AG04450 (cell line): Measurements from ENCODE around the gene ONECUT2. TPM values are rescaled to one million over a fixed set of nuclear protein-coding genes. Genes with fewer than 3 reads are reported as not detected.

Source experiments
- CTCF ChIA-PET: fragments of 300-600, 350-600 bp; formaldehyde crosslinking; extraction: SDS; loops from one replicate; lab custom pipeline; 2022; ENCODE audit warnings: antibody characterized with exemption, inconsistent platforms; lab: Charles Lee
- POLR2A ChIA-PET: fragments of 350-600 bp; formaldehyde crosslinking; extraction: SDS; loops from one replicate; lab custom pipeline; 2021; ENCODE audit warnings: antibody characterized with exemption, inconsistent platforms; lab: Yijun Ruan, JAX
- DNase-seq: peaks from one replicate; pipeline ENCODE4 v3.0.0-alpha.2; 2011; ENCODE audit warnings: low read depth, low spot score
- H3K27ac ChIP-seq: one replicate; pipeline ENCODE4 v1.5.1; 2012; ENCODE audit warnings: low read depth, low read length, control low read depth
- H3K27me3 ChIP-seq: one replicate; pipeline ENCODE4 v1.6.0; 2012; ENCODE audit warnings: low read length; ENCODE audit not compliant: control insufficient read depth, insufficient read depth
- H3K4me3 ChIP-seq: 2 replicates; pipeline ENCODE4 v1.5.1; 2011; ENCODE audit warnings: mild to moderate bottlenecking, low read depth, low read length, control low read depth
- H3K9me3 ChIP-seq: 2 replicates; pipeline ENCODE4 v1.5.1; 2012; ENCODE audit warnings: low read length; ENCODE audit not compliant: control insufficient read depth, insufficient read depth
- polyA plus RNA-seq: library from polyadenylated mRNA; depleted of rRNA; stranded (reverse); fragments of >200 nt; gene quantifications from 2 replicates; pipeline ENCODE4 v1.2.3, GENCODE V29; 2011
- TF ChIP-seq, protein P1 (sequence below): IDR thresholded peaks from 2 replicates; pipeline ENCODE4 v1.5.1; 2011; ENCODE audit warnings: low read depth, low read length, control low read depth, inconsistent platforms

Gene ONECUT2
- polyA plus RNA-seq, 1 experiment: 0.01 TPM

- CTCF ChIA-PET: interaction anchor here (0.8 to 1.0 kb wide), 2 partner anchors 696 to 745 kb away, joined by 3 to 4 read pairs; no protein-coding TSS in a partner anchor
- H3K27me3 ChIP-seq: peaks cover 31% of the 10 kb centered on the region
- TF ChIP-seq, protein P1, sequence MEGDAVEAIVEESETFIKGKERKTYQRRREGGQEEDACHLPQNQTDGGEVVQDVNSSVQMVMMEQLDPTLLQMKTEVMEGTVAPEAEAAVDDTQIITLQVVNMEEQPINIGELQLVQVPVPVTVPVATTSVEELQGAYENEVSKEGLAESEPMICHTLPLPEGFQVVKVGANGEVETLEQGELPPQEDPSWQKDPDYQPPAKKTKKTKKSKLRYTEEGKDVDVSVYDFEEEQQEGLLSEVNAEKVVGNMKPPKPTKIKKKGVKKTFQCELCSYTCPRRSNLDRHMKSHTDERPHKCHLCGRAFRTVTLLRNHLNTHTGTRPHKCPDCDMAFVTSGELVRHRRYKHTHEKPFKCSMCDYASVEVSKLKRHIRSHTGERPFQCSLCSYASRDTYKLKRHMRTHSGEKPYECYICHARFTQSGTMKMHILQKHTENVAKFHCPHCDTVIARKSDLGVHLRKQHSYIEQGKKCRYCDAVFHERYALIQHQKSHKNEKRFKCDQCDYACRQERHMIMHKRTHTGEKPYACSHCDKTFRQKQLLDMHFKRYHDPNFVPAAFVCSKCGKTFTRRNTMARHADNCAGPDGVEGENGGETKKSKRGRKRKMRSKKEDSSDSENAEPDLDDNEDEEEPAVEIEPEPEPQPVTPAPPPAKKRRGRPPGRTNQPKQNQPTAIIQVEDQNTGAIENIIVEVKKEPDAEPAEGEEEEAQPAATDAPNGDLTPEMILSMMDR: no peak
- no peak overlapping the region for H3K4me3 ChIP-seq
- peaks cover 2% of the 10 kb centered on the region; the same call in 1 of the 2 replicates for H3K9me3 ChIP-seq
- POLR2A ChIA-PET: no interaction called here
- DNase-seq: no peak
- H3K27ac ChIP-seq: no peak overlapping the region
Measured at GRCh38 chr18:57445488-57446319, 10.5 kb downstream of the ONECUT2 start.

DNA sequence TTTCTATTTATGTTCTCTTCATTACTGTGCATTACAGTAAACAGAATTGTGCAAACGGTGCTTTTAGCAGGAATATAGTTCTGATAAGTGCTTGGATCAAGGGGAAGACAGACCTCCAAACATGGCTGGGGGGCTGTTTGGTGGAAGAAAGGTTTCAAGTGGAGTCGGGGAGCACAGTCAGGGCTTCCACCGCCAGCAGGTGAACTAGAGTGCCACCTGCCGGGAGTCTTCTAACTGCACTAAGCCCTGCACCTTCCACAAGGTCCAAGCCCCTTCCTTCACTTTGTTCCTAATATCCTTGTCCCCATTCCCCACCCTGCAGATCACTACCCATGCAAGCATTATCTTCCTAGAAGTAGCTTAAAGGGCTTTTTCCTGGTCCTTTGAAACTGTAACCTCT, 11.1 kb downstream of the ONECUT2 start:
- ChIA-PET CTCF (interaction anchor here (0.8 to 1.1 kb wide), 3 partner anchors 696 to 745 kb away, joined by 3 to 4 read pairs (median 3); no protein-coding TSS in a partner anchor), POLR2A (no interaction called here)
- Histone ChIP-seq H3K27ac (no peak overlapping the region), H3K27me3 (peaks cover 25% of the 10 kb centered on the region), H3K9me3 (no peaks in the 10 kb centered on the region; the same call in 1 of the 2 replicates), H3K4me3 (no peak overlapping the region)
- TF ChIP-seq, protein P1: peak; percentile 43; the same call in 1 of the 2 replicates
- no peak for DNase-seq

DNA sequence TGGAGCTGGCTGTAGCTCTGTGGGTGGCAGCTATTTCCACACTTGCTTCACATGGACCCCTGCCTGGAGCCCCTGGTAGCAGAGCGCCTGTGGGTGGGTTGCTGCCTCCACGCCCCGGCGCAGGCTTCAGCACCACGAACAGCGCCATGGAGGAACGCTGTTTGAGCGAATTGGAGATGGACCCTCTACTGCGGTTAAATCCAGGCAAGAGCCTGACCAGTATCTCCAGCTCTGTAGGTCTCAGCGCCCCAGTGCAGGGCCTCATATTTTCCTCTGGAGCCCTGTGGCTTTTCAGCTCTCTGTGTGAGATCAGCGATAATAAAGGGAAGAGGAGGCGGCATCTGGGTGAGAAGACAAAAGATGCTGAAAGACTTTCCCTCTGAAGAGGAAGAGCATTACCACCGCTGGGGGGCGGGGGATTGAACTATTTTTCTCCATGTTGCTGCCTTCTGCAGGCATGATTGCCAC, 12.0 kb downstream of the ONECUT2 start:
- no peak overlapping the region for H3K4me3 ChIP-seq
- H3K9me3 ChIP-seq: no peaks in the 10 kb centered on the region
- ChIA-PET CTCF (interaction anchor here (1.0 to 1.1 kb wide), 2 partner anchors 697 to 700 kb away, joined by 3 to 4 read pairs; no protein-coding TSS in a partner anchor), POLR2A (interaction anchor here (0.6 kb wide), 1 partner anchor 885 kb away, joined by 7 read pairs; no protein-coding TSS in a partner anchor)
- DNase-seq: no peak
- TF ChIP-seq, protein P1: no peak; the same call in 1 of the 2 replicates
- peaks cover 17% of the 10 kb centered on the region for H3K27me3 ChIP-seq
- no peak overlapping the region for H3K27ac ChIP-seq

- CTCF ChIA-PET: no interaction called here
- POLR2A ChIA-PET: no interaction called here
Measured at GRCh38 chr18:57455576-57456129, 20.5 kb downstream of the ONECUT2 start.

More at GRCh38 chr18:57455576-57456129, 20.5 kb downstream of the ONECUT2 start:
- no peak for DNase-seq
- H3K27ac ChIP-seq: no peak overlapping the region
- no peak overlapping the region for H3K4me3 ChIP-seq
- H3K9me3 ChIP-seq: no peaks in the 10 kb centered on the region
- no peaks in the 10 kb centered on the region for H3K27me3 ChIP-seq
- TF ChIP-seq, protein P1: no peak
